HG03103 (cell line): ENCODE data around the gene ANO3.
"Not testable (repeated sequence)": the region's sequence is repeated elsewhere in the genome, so short reads cannot be mapped to it uniquely, and the experiment has no call there.

Experiments used
- ATAC-seq: cut with Tn5 transposase; IDR thresholded peaks from one replicate; pipeline ENCODE4 v1.9.1; 2021; ENCODE audit warnings: low read depth; ENCODE audit not compliant: unreplicated experiment

The ANO3 gene

GRCh38 chr11:26571861-26572654, 240.1 kb downstream of the ANO3 start, which contains the start of gene MUC15:
Gene MUC15 (minus strand): TSS chr11:26572263. CDS start chr11:26567094, 5,169 bp downstream.
- ATAC-seq: no peak

GRCh38 chr11:26572770-26573402, 241.0 kb downstream of the ANO3 start:
- ATAC-seq: no peak

GRCh38 chr11:26573896-26574295, 242.0 kb downstream of the ANO3 start:
- no peak for ATAC-seq

GRCh38 chr11:26575946-26576345, 244.0 kb downstream of the ANO3 start:
- ATAC-seq: no peak

- no peak for ATAC-seq
Measured at GRCh38 chr11:26578998-26579661, 247.2 kb downstream of the ANO3 start.

GRCh38 chr11:26579683-26580082, 247.8 kb downstream of the ANO3 start:
- ATAC-seq: no peak

- no peak for ATAC-seq
Measured at GRCh38 chr11:26580929-26581328, 249.0 kb downstream of the ANO3 start.

GRCh38 chr11:26583550-26583949, 251.6 kb downstream of the ANO3 start:
- no peak for ATAC-seq

GRCh38 chr11:26584818-26585217, 252.9 kb downstream of the ANO3 start:
- ATAC-seq: no peak

- ATAC-seq: no peak
Measured at GRCh38 chr11:26587073-26587472, 255.1 kb downstream of the ANO3 start.

- ATAC-seq: no peak
Measured at GRCh38 chr11:26593691-26594090, 261.8 kb downstream of the ANO3 start.

- ATAC-seq: not testable (repeated sequence)
Measured at GRCh38 chr11:26595207-26595865, 263.4 kb downstream of the ANO3 start.

GRCh38 chr11:26597049-26597689, 265.2 kb downstream of the ANO3 start:
- not testable (repeated sequence) for ATAC-seq

GRCh38 chr11:26597899-26598298, 266.0 kb downstream of the ANO3 start:
- no peak for ATAC-seq

GRCh38 chr11:26599425-26599824, 267.5 kb downstream of the ANO3 start:
- no peak for ATAC-seq

GRCh38 chr11:26599876-26600434, 268.0 kb downstream of the ANO3 start:
- no peak for ATAC-seq

GRCh38 chr11:26607725-26608506, 276.0 kb downstream of the ANO3 start:
- ATAC-seq: no peak

- ATAC-seq: no peak
Measured at GRCh38 chr11:26608507-26609146, 276.7 kb downstream of the ANO3 start.

GRCh38 chr11:26613759-26614158, 281.8 kb downstream of the ANO3 start:
- ATAC-seq: no peak
